ENCODE results near the gene NUP153.

The NUP153 gene

GRCh38 chr6:17615794-17616193 is 90.9 kb downstream of the NUP153 start:
- no peak for TF ChIP-seq CTCF (IDR thresholded peaks at IDR 0.05; ENCODE audit: unreplicated experiment in 3 of 3)
- no peaks in the 10 kb centered on the region for H3K4me1 Mint-ChIP-seq
- no peaks in the 10 kb centered on the region for H3K9me3 Mint-ChIP-seq
- no peak overlapping the region for H3K27ac Mint-ChIP-seq
- H3K4me3 Mint-ChIP-seq: no peak overlapping the region
- H3K27me3 Mint-ChIP-seq (ENCODE audit: low read depth): no peaks in the 10 kb centered on the region
- peaks cover 56% of the 10 kb centered on the region for H3K36me3 Mint-ChIP-seq (ENCODE audit: low read depth)

- no peak for TF ChIP-seq CTCF (IDR thresholded peaks at IDR 0.05; ENCODE audit: unreplicated experiment in 3 of 3)
- no peaks in the 10 kb centered on the region for H3K9me3 Mint-ChIP-seq
- peak overlapping the region in 1 of 3 experiments; percentile 66 for H3K27ac Mint-ChIP-seq
- no peaks in the 10 kb centered on the region for H3K4me1 Mint-ChIP-seq
- peaks cover 37% of the 10 kb centered on the region for H3K36me3 Mint-ChIP-seq (ENCODE audit: low read depth)
- no peaks in the 10 kb centered on the region for H3K27me3 Mint-ChIP-seq (ENCODE audit: low read depth)
- no peak overlapping the region for H3K4me3 Mint-ChIP-seq
These were observed 94.7 kb downstream of the NUP153 start for GRCh38 chr6:17612048-17612447.

- H3K36me3 Mint-ChIP-seq (ENCODE audit: low read depth): peaks cover 34% of the 10 kb centered on the region
- TF ChIP-seq CTCF (IDR thresholded peaks at IDR 0.05; ENCODE audit: unreplicated experiment in 3 of 3): no peak
- no peaks in the 10 kb centered on the region for H3K4me1 Mint-ChIP-seq
- H3K27ac Mint-ChIP-seq: peak overlapping the region in 2 of 3 experiments; percentile 3 to 79
- no peaks in the 10 kb centered on the region for H3K27me3 Mint-ChIP-seq (ENCODE audit: low read depth)
- H3K9me3 Mint-ChIP-seq: no peaks in the 10 kb centered on the region
- no peak overlapping the region for H3K4me3 Mint-ChIP-seq
These were observed 95.9 kb downstream of the NUP153 start for GRCh38 chr6:17610835-17611234.

GRCh38 chr6:17606606-17607005 is 100.1 kb downstream of the NUP153 start:
- Mint-ChIP-seq H3K27ac (no peak overlapping the region), H3K36me3 (ENCODE audit: low read depth) (peaks cover 36% of the 10 kb centered on the region), H3K27me3 (ENCODE audit: low read depth) (no peaks in the 10 kb centered on the region), H3K4me3 (no peak overlapping the region), H3K4me1 (peaks cover 25% of the 10 kb centered on the region), H3K9me3 (no peaks in the 10 kb centered on the region)
- no peak for TF ChIP-seq CTCF (IDR thresholded peaks at IDR 0.05; ENCODE audit: unreplicated experiment in 3 of 3)

GRCh38 chr6:17602888-17603287 is 103.8 kb downstream of the NUP153 start:
- H3K4me3 Mint-ChIP-seq: peak overlapping the region; percentile 85 to 95 (median 94)
- no peak for TF ChIP-seq CTCF (IDR thresholded peaks at IDR 0.05; ENCODE audit: unreplicated experiment in 3 of 3)
- no peak overlapping the region for H3K27ac Mint-ChIP-seq
- peaks cover 28% of the 10 kb centered on the region for H3K36me3 Mint-ChIP-seq (ENCODE audit: low read depth)
- H3K4me1 Mint-ChIP-seq: peaks cover 31% of the 10 kb centered on the region
- H3K9me3 Mint-ChIP-seq: no peaks in the 10 kb centered on the region
- H3K27me3 Mint-ChIP-seq (ENCODE audit: low read depth): no peaks in the 10 kb centered on the region

GRCh38 chr6:17601386-17601703 is 105.4 kb downstream of the NUP153 start:
- H3K27ac Mint-ChIP-seq: peak overlapping the region; percentile 52 to 88 (median 80)
- peaks cover 22% of the 10 kb centered on the region for H3K36me3 Mint-ChIP-seq (ENCODE audit: low read depth)
- H3K9me3 Mint-ChIP-seq: no peaks in the 10 kb centered on the region
- H3K27me3 Mint-ChIP-seq (ENCODE audit: low read depth): no peaks in the 10 kb centered on the region
- peak overlapping the region; percentile 85 to 95 (median 94) for H3K4me3 Mint-ChIP-seq
- peaks cover 31% of the 10 kb centered on the region for H3K4me1 Mint-ChIP-seq
- no peak for TF ChIP-seq CTCF (IDR thresholded peaks at IDR 0.05; ENCODE audit: unreplicated experiment in 3 of 3)
